ENCODE results near the gene FOXR1.

- TF ChIP-seq CTCF (IDR thresholded peaks at IDR 0.05; ENCODE audit: low read length) (no peak), EZH2 (optimal IDR thresholded peaks at IDR 0.05; ENCODE audit: low read depth, low read length) (no peak), EZH2phosphoT487 (IDR thresholded peaks at IDR 0.05; ENCODE audit: low read length) (no peak)
Measured at GRCh38 chr11:119028346-119029068, 56.9 kb downstream of the FOXR1 start.
